Activated CD8-positive, alpha-beta memory T cell treated with anti-CD3 and anti-CD28 coated beads, Interleukin-2, amount 50 U/mL, for 24 hours (primary cell): ENCODE data around the gene PIH1D1.

ENCODE experiments used
- DNase-seq: peaks from one replicate; pipeline ENCODE4 v3.0.0-alpha.2; 2020; ENCODE audit errors: extremely low read depth

Gene PIH1D1

GRCh38 chr19:49420227-49420626 is 31.4 kb downstream of the PIH1D1 start:
- no peak for DNase-seq

- no peak for DNase-seq
Observed at GRCh38 chr19:49419173-49419572, 32.4 kb downstream of the PIH1D1 start.

GRCh38 chr19:49418511-49418910 is 33.1 kb downstream of the PIH1D1 start:
- DNase-seq: no peak

- DNase-seq: no peak
Observed at GRCh38 chr19:49417088-49417487, 34.5 kb downstream of the PIH1D1 start.

- DNase-seq: no peak
Observed at GRCh38 chr19:49415810-49416200, 35.8 kb downstream of the PIH1D1 start.

- DNase-seq: no peak
Observed at GRCh38 chr19:49415102-49415809, 36.4 kb downstream of the PIH1D1 start.

GRCh38 chr19:49414256-49414655 is 37.4 kb downstream of the PIH1D1 start:
- no peak for DNase-seq

- DNase-seq: no peak
Observed at GRCh38 chr19:49413348-49413747, 38.3 kb downstream of the PIH1D1 start.

- DNase-seq: no peak
Observed at GRCh38 chr19:49411681-49412326, 39.8 kb downstream of the PIH1D1 start.

GRCh38 chr19:49409441-49410029 is 42.1 kb downstream of the PIH1D1 start:
- DNase-seq: no peak

GRCh38 chr19:49408816-49409440 is 42.7 kb downstream of the PIH1D1 start:
- no peak for DNase-seq

- DNase-seq: no peak
Observed at GRCh38 chr19:49407482-49408015, 44.1 kb downstream of the PIH1D1 start.

GRCh38 chr19:49407079-49407478 is 44.5 kb downstream of the PIH1D1 start:
- DNase-seq: no peak

GRCh38 chr19:49403404-49404187 is 48.0 kb downstream of the PIH1D1 start:
- DNase-seq: no peak

GRCh38 chr19:49400029-49400428 is 51.6 kb downstream of the PIH1D1 start:
- no peak for DNase-seq

- no peak for DNase-seq
Observed at GRCh38 chr19:49398931-49399330, 52.7 kb downstream of the PIH1D1 start.

GRCh38 chr19:49398001-49398615 is 53.5 kb downstream of the PIH1D1 start:
- no peak for DNase-seq

GRCh38 chr19:49396738-49397505 is 54.7 kb downstream of the PIH1D1 start:
- DNase-seq: no peak
